ENCODE data around the gene DHRS13. TPM values are rescaled to one million over a fixed set of nuclear protein-coding genes. Genes with fewer than 3 reads are reported as not detected.

The DHRS13 gene
- total and polyA plus RNA-seq, 2 donors (not counting 3 experiments of a cell fraction or from before 2014, with no cell fraction given), result 7.2 to 9.3 TPM

DNA sequence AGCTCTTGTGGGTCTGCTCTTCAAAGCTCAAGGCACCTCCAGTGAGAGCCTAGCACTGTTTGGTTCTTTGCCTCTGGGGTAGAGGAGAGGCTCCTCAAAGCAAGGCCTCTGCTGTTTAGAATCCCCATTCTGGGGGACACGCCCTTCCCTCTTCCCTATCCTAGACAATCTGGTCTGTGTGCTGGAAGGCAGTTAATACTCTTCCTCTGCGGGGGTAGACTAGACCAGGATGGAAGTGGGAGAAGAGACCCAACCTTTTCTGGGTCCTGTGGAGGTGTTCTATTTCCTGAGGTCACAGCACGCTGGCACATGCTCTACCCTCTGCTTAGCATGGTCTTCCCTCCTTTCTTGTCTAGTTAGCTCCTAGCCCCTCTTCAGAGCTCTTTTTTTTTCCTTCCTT lies 40.3 kb downstream of the DHRS13 start:
- dilution Hi-C loops (cut with MboI; ENCODE audit: extremely low pct_ligation_motif_present, low sequenced_read_pairs) (no loop called here), intact Hi-C loops (cut with micrococcal nuclease) (no loop called here)
- peaks cover 11 to 18% of the 10 kb centered on the region in 2 experiments for H3K36me3 ChIP-seq (ENCODE audit: control insufficient read depth in 2 of 2, extremely low read depth in 1 of 2, insufficient read depth in 2 of 2, low read length in 2 of 2)
- no peaks in the 10 kb centered on the region for H3K9me1 ChIP-seq (replicated peaks; ENCODE audit: control insufficient read depth, extremely low read depth, insufficient read depth, low read length)
- H3K27ac ChIP-seq (ENCODE audit: insufficient read depth, low read depth, low read length), result no peak overlapping the region
- FAIRE-seq (no peak), DNase-seq (ENCODE audit: low read depth, low spot score) (no peak)
- no peak overlapping the region for H2AFZ ChIP-seq (ENCODE audit: low read depth, low read length)
- H3K27me3 ChIP-seq (ENCODE audit: control insufficient read depth in 2 of 2, insufficient read depth in 2 of 2, low read length in 2 of 2), result no peaks in the 10 kb centered on the region
- no peak overlapping the region for H3K4me3 ChIP-seq (replicated peaks in 1 of 3; ENCODE audit: insufficient read depth in 1 of 3, low read depth in 1 of 3, low read length in 3 of 3)
- TF ChIP-seq MYC (IDR thresholded peaks at IDR 0.05; ENCODE audit: low read depth, low read length) (no peak), JUN (IDR thresholded peaks at IDR 0.05; ENCODE audit: borderline replicate concordance, insufficient read depth, insufficient read length, low read depth) (no peak), MAX (IDR thresholded peaks at IDR 0.05; ENCODE audit: insufficient read depth, insufficient read length) (no peak), POLR2AphosphoS5 (IDR thresholded peaks at IDR 0.05; ENCODE audit: insufficient read depth, low read depth, low read length) (no peak), EZH2 (IDR thresholded peaks at IDR 0.05; ENCODE audit: borderline replicate concordance, low read depth, low read length, severe bottlenecking) (no peak), FOS (IDR thresholded peaks at IDR 0.05; ENCODE audit: borderline replicate concordance, insufficient read depth, low read length) (no peak), POLR2A (IDR thresholded peaks at IDR 0.05; ENCODE audit: low read depth, low read length) (no peak), GATA2 (IDR thresholded peaks at IDR 0.05; ENCODE audit: insufficient read depth, insufficient read length, low read depth, low read length) (no peak)
- TF ChIP-seq, protein P1, sequence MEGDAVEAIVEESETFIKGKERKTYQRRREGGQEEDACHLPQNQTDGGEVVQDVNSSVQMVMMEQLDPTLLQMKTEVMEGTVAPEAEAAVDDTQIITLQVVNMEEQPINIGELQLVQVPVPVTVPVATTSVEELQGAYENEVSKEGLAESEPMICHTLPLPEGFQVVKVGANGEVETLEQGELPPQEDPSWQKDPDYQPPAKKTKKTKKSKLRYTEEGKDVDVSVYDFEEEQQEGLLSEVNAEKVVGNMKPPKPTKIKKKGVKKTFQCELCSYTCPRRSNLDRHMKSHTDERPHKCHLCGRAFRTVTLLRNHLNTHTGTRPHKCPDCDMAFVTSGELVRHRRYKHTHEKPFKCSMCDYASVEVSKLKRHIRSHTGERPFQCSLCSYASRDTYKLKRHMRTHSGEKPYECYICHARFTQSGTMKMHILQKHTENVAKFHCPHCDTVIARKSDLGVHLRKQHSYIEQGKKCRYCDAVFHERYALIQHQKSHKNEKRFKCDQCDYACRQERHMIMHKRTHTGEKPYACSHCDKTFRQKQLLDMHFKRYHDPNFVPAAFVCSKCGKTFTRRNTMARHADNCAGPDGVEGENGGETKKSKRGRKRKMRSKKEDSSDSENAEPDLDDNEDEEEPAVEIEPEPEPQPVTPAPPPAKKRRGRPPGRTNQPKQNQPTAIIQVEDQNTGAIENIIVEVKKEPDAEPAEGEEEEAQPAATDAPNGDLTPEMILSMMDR (IDR thresholded peaks at IDR 0.05; ENCODE audit: extremely low read depth in 1 of 2, insufficient read depth in 1 of 2, low read depth in 1 of 2, low read length in 2 of 2), result no peak
- ChIA-PET POLR2A (no interaction called here), CTCF (interaction anchor here (1.4 to 2.0 kb wide), 2 partner anchors 13 to 16 kb away, joined by 5 to 9 read pairs; no protein-coding TSS in a partner anchor)
- no peaks in the 10 kb centered on the region for H3K79me2 ChIP-seq (ENCODE audit: control insufficient read depth, insufficient read depth, low read length)
- no peak overlapping the region for H3K9ac ChIP-seq (replicated peaks; ENCODE audit: extremely low read depth, insufficient read depth, low read length)
- H3K9me3 ChIP-seq (replicated peaks; ENCODE audit: control insufficient read depth, insufficient read depth, low read length), result no peaks in the 10 kb centered on the region
- H3K4me1 ChIP-seq (ENCODE audit: control insufficient read depth, extremely low read depth, insufficient read depth, low read length), result peaks cover 13% of the 10 kb centered on the region
- H4K20me1 ChIP-seq (replicated peaks; ENCODE audit: control insufficient read depth, extremely low read depth, insufficient read depth, low read length), result no peaks in the 10 kb centered on the region
- no peak overlapping the region for H3K4me2 ChIP-seq (ENCODE audit: insufficient read depth, low read length)
- no TSS peak for BruUV-seq (replicated peaks)

Data from endothelial cell of umbilical vein (primary cell).